SU-DHL-6 (cell line): ENCODE results near the gene ANKRD65.

ENCODE experiments used
- H2AFZ ChIP-seq: fragments of 200-600 bp; sonication (generic); 2 replicates; pipeline ENCODE4 v1.6.1; 2014; ENCODE audit warnings: low read depth, mild to moderate bottlenecking, moderate library complexity, mixed read lengths, antibody characterized with exemption, low read length; ENCODE audit not compliant: severe bottlenecking
- H3F3A ChIP-seq: fragments of 200-600 bp; shearing (Covaris generic); 2 replicates; pipeline ENCODE4 v1.6.0; 2016; ENCODE audit warnings: antibody characterized with exemption, mild to moderate bottlenecking; ENCODE audit not compliant: insufficient read depth
- H3K27ac ChIP-seq: fragments of 200-600 bp; sonication (generic); 2 replicates; pipeline ENCODE4 v1.5.1; 2016; ENCODE audit warnings: low read depth, mild to moderate bottlenecking, low read length, moderate library complexity, mixed read lengths
- H3K27me3 ChIP-seq: fragments of 200-600 bp; sonication (generic), shearing (Covaris generic); 2 replicates; pipeline ENCODE4 v1.6.0; 2014; ENCODE audit warnings: mild to moderate bottlenecking, low read length
- H3K36me3 ChIP-seq: fragments of 200-600 bp; sonication (generic); 2 replicates; pipeline ENCODE4 v1.6.1; 2014; ENCODE audit warnings: mild to moderate bottlenecking, low read length, mixed read lengths
- H3K4me2 ChIP-seq: fragments of 300-600, 200-600 bp; shearing (Covaris generic), sonication (generic); 2 replicates; pipeline ENCODE4 v1.6.0; 2014; ENCODE audit warnings: low read length, low read depth, mild to moderate bottlenecking; ENCODE audit not compliant: poor library complexity, severe bottlenecking
- H3K4me3 ChIP-seq: fragments of 200-600 bp; sonication (generic); 2 replicates; pipeline ENCODE4 v1.5.1; 2014; ENCODE audit warnings: antibody characterized with exemption, low read length, mild to moderate bottlenecking, mixed read lengths; ENCODE audit not compliant: insufficient read depth, poor library complexity, severe bottlenecking
- H3K79me2 ChIP-seq: fragments of 200-600 bp; sonication (generic); 2 replicates; pipeline ENCODE4 v1.6.1; 2014; ENCODE audit warnings: mild to moderate bottlenecking, low read length, moderate library complexity; ENCODE audit not compliant: insufficient read depth
- H3K9ac ChIP-seq: fragments of 200-600 bp; sonication (generic); 2 replicates; pipeline ENCODE4 v1.7.0; 2014; ENCODE audit warnings: mild to moderate bottlenecking, low read length
- H3K9me2 ChIP-seq: fragments of 200-600 bp; sonication (generic); replicated peaks from 2 replicates; pipeline ENCODE4 v1.6.1; 2014; ENCODE audit warnings: low read length; ENCODE audit not compliant: insufficient read depth
- H3K9me3 ChIP-seq: fragments of 200-600 bp; sonication (generic); 2 replicates; pipeline ENCODE4 v1.6.1; 2014; ENCODE audit warnings: low read length, mixed read lengths; ENCODE audit not compliant: insufficient read depth
- H4K20me1 ChIP-seq: fragments of 200-600 bp; sonication (generic); 2 replicates; pipeline ENCODE4 v1.6.1; 2014; ENCODE audit warnings: low read depth, mild to moderate bottlenecking, antibody characterized with exemption, low read length, moderate library complexity, mixed read lengths
- CTCF ChIP-seq: fragments of 200-600 bp; sonication (generic); IDR thresholded peaks from one replicate; pipeline ENCODE4 v1.5.1; 2017; ENCODE audit warnings: antibody characterized with exemption, mild to moderate bottlenecking, low read length, moderate library complexity; ENCODE audit not compliant: insufficient read depth, poor library complexity, severe bottlenecking
- EZH2phosphoT487 ChIP-seq: fragments of 200-600 bp; sonication (generic), shearing (Covaris generic); conservative IDR thresholded peaks from 2 replicates; pipeline ENCODE4 v1.6.1; 2018; ENCODE audit warnings: mild to moderate bottlenecking, antibody characterized with exemption, low read length, moderate library complexity, mixed read lengths

The ANKRD65 gene

GRCh38 chr1:1374589-1374928 lies 46.5 kb downstream of the ANKRD65 start:
- H3K36me3 ChIP-seq = no peaks in the 10 kb centered on the region
- peaks cover 18% of the 10 kb centered on the region for H3K79me2 ChIP-seq
- no peaks in the 10 kb centered on the region for H3K9me3 ChIP-seq
- no peaks in the 10 kb centered on the region for H3K9me2 ChIP-seq
- H3K27me3 ChIP-seq = no peaks in the 10 kb centered on the region
- H3K4me2 ChIP-seq = peak overlapping the region; percentile 90
- H3K4me3 ChIP-seq = peak overlapping the region; percentile 97
- H3K9ac ChIP-seq = peak overlapping the region; percentile 99
- TF ChIP-seq EZH2phosphoT487 = no peak
- peak overlapping the region; percentile 63 for H3K27ac ChIP-seq
- H4K20me1 ChIP-seq = no peaks in the 10 kb centered on the region
- H3F3A ChIP-seq = peaks cover 19% of the 10 kb centered on the region
- H2AFZ ChIP-seq = peak overlapping the region; percentile 72

GRCh38 chr1:1373815-1374588 lies 47.1 kb downstream of the ANKRD65 start:
- Histone ChIP-seq H2AFZ (no peak overlapping the region), H3K36me3 (no peaks in the 10 kb centered on the region), H3F3A (peaks cover 19% of the 10 kb centered on the region), H3K79me2 (peaks cover 18% of the 10 kb centered on the region), H3K4me2 (peak overlapping the region; percentile 90), H3K9ac (peak overlapping the region; percentile 99), H3K27ac (no peak overlapping the region), H4K20me1 (no peaks in the 10 kb centered on the region), H3K4me3 (peak overlapping the region; percentile 97), H3K9me3 (no peaks in the 10 kb centered on the region), H3K9me2 (no peaks in the 10 kb centered on the region), H3K27me3 (no peaks in the 10 kb centered on the region)
- TF ChIP-seq EZH2phosphoT487 = no peak
- no peak for TF ChIP-seq CTCF

- H3K4me2 ChIP-seq = no peak overlapping the region
- no peak overlapping the region for H3K27ac ChIP-seq
- H3F3A ChIP-seq = peaks cover 19% of the 10 kb centered on the region
- no peaks in the 10 kb centered on the region for H3K9me3 ChIP-seq
- no peaks in the 10 kb centered on the region for H3K9me2 ChIP-seq
- no peak for TF ChIP-seq EZH2phosphoT487
- no peak for TF ChIP-seq CTCF
- H3K36me3 ChIP-seq = no peaks in the 10 kb centered on the region
- H3K4me3 ChIP-seq = no peak overlapping the region
- no peak overlapping the region for H2AFZ ChIP-seq
- no peaks in the 10 kb centered on the region for H4K20me1 ChIP-seq
- H3K9ac ChIP-seq = no peak overlapping the region
- H3K79me2 ChIP-seq = peaks cover 18% of the 10 kb centered on the region
- no peaks in the 10 kb centered on the region for H3K27me3 ChIP-seq
Observed at GRCh38 chr1:1373051-1373814, 47.8 kb downstream of the ANKRD65 start.
